NT2/D1 (cell line): ENCODE measurements around the gene C12orf57.

ENCODE experiments used
- DNase-seq: peaks from one replicate; pipeline ENCODE4 v3.0.0-alpha.2; 2011; ENCODE audit warnings: low read depth, low spot score
- H3K27me3 ChIP-seq: 2 replicates; pipeline ENCODE4 v1.6.0; 2011; ENCODE audit warnings: mild to moderate bottlenecking; ENCODE audit not compliant: insufficient read length, insufficient read depth
- H3K36me3 ChIP-seq: 2 replicates; pipeline ENCODE4 v1.6.1; 2011; ENCODE audit warnings: mild to moderate bottlenecking, low read length, mixed read lengths; ENCODE audit not compliant: insufficient read depth, insufficient read length
- H3K4me1 ChIP-seq: 2 replicates; pipeline ENCODE4 v1.5.1; 2011; ENCODE audit not compliant: insufficient read depth, insufficient read length
- H3K4me3 ChIP-seq: 2 replicates; pipeline ENCODE4 v1.5.1; 2011; ENCODE audit warnings: low read depth; ENCODE audit not compliant: insufficient read length
- H3K9ac ChIP-seq: 2 replicates; pipeline ENCODE4 v1.6.0; 2011; ENCODE audit warnings: low read depth; ENCODE audit not compliant: insufficient read length
- H3K9me3 ChIP-seq: 2 replicates; pipeline ENCODE4 v1.5.1; 2011; ENCODE audit warnings: mild to moderate bottlenecking, low read length; ENCODE audit not compliant: insufficient read depth
- SUZ12 ChIP-seq: IDR thresholded peaks from 2 replicates; pipeline ENCODE4 v1.6.1; 2011; ENCODE audit not compliant: insufficient read length, insufficient read depth; ENCODE audit errors: extremely low read depth
- YY1 ChIP-seq: IDR thresholded peaks from 2 replicates; pipeline ENCODE4 v1.6.1; 2011; ENCODE audit not compliant: insufficient read length, insufficient read depth
- ZNF274 ChIP-seq: IDR thresholded peaks from 2 replicates; pipeline ENCODE4 v1.6.1; 2011; ENCODE audit warnings: mild to moderate bottlenecking, low read depth, low read length

C12orf57 gene

DNA sequence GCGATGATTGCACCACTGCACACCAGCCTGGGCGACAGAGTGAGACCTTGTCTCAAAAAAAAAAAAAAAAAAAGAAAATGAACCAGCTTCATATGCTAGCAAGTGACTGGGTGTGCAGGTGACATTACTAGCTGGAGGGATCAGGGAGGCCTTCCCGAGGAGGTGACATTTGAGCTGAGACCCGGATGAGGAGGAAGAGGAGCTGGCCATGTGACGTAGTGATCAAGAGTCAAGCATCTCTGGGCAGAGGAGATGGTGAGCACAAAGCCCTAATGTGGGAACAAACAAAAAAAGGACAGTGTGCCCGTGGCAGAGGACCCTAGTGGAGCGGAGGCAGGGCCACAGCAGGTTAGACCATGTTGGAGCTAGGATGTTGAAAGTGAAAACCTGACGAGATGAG is 3.8 kb downstream of the C12orf57 start:
- TF ChIP-seq YY1 (no peak), SUZ12 (no peak), ZNF274 (no peak)
- Histone ChIP-seq H3K27me3 (no peaks in the 10 kb centered on the region), H3K4me1 (peaks cover 33% of the 10 kb centered on the region), H3K4me3 (no peak overlapping the region), H3K9me3 (no peaks in the 10 kb centered on the region), H3K36me3 (peaks cover 20% of the 10 kb centered on the region), H3K9ac (no peak overlapping the region)
- DNase-seq = no peak

DNA sequence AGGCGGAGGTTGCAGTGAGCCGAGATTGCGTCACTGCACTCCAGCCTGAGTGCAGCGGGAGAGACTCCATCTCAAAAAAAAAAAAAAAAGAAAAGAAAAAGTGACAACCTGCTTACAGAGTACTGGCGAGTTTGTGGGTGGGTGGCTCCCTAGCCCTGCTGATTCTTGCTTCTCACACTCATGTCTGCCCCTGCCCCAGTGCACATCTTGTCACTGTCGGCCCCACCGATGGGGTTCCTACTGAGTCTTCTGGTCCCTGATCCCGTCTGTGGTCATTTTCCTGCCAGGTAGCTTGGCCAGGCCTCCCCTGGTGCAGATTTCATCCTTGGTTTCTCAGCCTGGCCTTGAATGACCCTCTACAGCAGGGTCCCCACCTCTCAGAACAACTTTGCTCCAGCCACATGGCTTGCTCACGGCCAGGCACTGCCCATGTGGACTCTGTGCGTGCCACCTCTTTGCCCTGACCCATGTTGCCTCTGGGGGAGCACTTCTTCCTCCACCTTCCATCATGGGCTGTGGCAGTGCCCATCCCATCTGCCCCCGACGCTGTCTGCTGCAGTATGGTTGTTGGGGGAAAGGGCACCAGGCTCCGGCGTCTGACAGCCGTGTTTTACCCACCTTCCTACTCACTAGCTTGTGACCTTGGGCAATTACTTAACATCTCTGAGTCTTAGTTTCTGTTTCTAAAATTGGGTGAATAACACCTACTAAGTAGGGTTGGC is 5.2 kb downstream of the C12orf57 start:
- Histone ChIP-seq H3K4me3 (no peak overlapping the region), H3K4me1 (peaks cover 45% of the 10 kb centered on the region), H3K27me3 (no peaks in the 10 kb centered on the region), H3K9ac (peak overlapping the region; percentile 14), H3K36me3 (peaks cover 19% of the 10 kb centered on the region), H3K9me3 (no peaks in the 10 kb centered on the region)
- no peak for TF ChIP-seq YY1
- no peak for TF ChIP-seq SUZ12
- no peak for TF ChIP-seq ZNF274
- DNase-seq = no peak

GRCh38 chr12:6950401-6950801 is 6.6 kb downstream of the C12orf57 start:
- TF ChIP-seq YY1 (no peak), ZNF274 (no peak), SUZ12 (no peak)
- Histone ChIP-seq H3K4me3 (no peak overlapping the region), H3K9me3 (no peaks in the 10 kb centered on the region), H3K36me3 (peaks cover 15% of the 10 kb centered on the region), H3K4me1 (peaks cover 40% of the 10 kb centered on the region), H3K9ac (no peak overlapping the region), H3K27me3 (no peaks in the 10 kb centered on the region)
- DNase-seq = no peak

- H3K27me3 ChIP-seq = no peaks in the 10 kb centered on the region
- H3K4me3 ChIP-seq = no peak within 1 kb of the TSS
- peaks cover 10% of the 10 kb centered on the region for H3K36me3 ChIP-seq
- no peak for DNase-seq
- H3K9me3 ChIP-seq = no peaks in the 10 kb centered on the region
- peaks cover 34% of the 10 kb centered on the region for H3K4me1 ChIP-seq
- peak within 1 kb of the TSS; percentile 39 for H3K9ac ChIP-seq
- TF ChIP-seq YY1 (no peak), ZNF274 (no peak), SUZ12 (no peak)
Measured at GRCh38 chr12:6950811-6951540, 7.2 kb downstream of the C12orf57 start, which contains the start of gene PTPN6. Gene PTPN6, plus strand, starts transcription at chr12:6951356. Its CDS starts 157 bp downstream, at chr12:6951513.

DNA sequence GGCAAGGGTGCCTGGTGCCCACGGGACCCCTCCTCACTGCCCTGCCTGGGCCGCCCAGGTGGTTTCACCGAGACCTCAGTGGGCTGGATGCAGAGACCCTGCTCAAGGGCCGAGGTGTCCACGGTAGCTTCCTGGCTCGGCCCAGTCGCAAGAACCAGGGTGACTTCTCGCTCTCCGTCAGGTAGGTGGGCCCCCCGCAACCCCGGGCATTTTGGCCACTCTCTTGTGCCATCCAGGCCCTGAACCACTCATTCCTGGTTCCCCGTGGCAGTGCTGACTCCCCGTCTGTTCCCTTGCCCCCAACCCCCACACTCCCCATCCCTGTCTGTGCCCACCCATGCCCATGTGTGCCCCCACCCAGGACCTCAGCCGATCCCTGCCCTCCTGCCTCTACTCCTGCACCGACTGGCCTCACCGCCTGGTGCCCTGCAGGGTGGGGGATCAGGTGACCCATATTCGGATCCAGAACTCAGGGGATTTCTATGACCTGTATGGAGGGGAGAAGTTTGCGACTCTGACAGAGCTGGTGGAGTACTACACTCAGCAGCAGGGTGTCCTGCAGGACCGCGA is 7.8 kb downstream of the C12orf57 start:
- peak overlapping the region; percentile 39 for H3K9ac ChIP-seq
- TF ChIP-seq YY1 (no peak), SUZ12 (no peak), ZNF274 (no peak)
- H3K4me3 ChIP-seq = no peak overlapping the region
- H3K27me3 ChIP-seq = no peaks in the 10 kb centered on the region
- H3K36me3 ChIP-seq = peaks cover 12% of the 10 kb centered on the region
- DNase-seq = no peak
- H3K4me1 ChIP-seq = peaks cover 33% of the 10 kb centered on the region
- no peaks in the 10 kb centered on the region for H3K9me3 ChIP-seq

DNA sequence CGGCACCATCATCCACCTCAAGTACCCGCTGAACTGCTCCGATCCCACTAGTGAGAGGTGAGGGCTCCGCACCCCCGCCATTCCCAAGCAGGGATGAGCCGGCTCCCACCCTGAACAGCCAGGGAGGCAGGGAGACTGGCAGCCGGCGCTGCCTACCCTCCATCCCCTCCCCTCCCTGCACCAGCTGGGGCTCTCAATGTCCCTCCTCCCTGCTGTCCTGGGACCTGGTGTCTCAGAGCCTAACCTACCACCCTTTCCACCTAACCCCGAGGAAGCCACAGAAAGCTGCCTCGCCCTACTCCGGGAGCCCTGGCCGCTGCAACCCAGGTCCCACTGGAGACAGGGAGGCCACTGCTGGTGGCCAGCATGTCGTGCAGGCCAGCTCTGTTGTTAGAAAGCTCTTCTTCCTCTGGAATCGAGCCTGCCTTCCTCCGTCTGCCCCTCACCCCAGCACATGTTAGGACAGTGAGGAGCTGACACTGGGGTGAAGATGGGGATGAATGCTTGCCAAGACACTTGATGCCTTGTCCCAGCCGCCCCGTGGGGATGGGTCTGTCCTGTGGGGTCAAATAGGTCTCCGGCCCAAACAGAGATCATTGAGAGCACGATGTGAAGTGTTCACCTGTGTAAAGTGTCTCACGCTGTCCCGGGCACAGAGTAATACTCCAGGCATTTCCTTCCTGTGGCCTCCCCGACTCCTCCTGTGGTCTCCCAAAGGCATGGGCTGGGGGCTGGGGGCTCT is 8.5 kb downstream of the C12orf57 start:
- DNase-seq = no peak
- no peaks in the 10 kb centered on the region for H3K9me3 ChIP-seq
- H3K36me3 ChIP-seq = peaks cover 8% of the 10 kb centered on the region
- H3K4me1 ChIP-seq = peaks cover 28% of the 10 kb centered on the region
- TF ChIP-seq SUZ12 (no peak), YY1 (no peak), ZNF274 (no peak)
- no peak overlapping the region for H3K4me3 ChIP-seq
- peak overlapping the region; percentile 39 for H3K9ac ChIP-seq
- H3K27me3 ChIP-seq = no peaks in the 10 kb centered on the region
